SK-N-MC (cell line): ENCODE data around the gene GYPB.
"Not testable (repeated sequence)": the region's sequence is repeated elsewhere in the genome, so short reads cannot be mapped to it uniquely, and the experiment has no call there.

Experiments used
- EZH2 ChIP-seq: fragments of 200-600 bp; sonication (generic); IDR thresholded peaks from one replicate; pipeline ENCODE4 v1.6.1; 2017; ENCODE audit warnings: antibody characterized with exemption
- FOXP2 ChIP-seq: optimal IDR thresholded peaks from 2 replicates; pipeline ENCODE3; 2011; ENCODE audit warnings: mild to moderate bottlenecking, moderate library complexity; ENCODE audit not compliant: insufficient read depth; ENCODE audit errors: extremely low read length, control extremely low read depth
- POLR2AphosphoS5 ChIP-seq: IDR thresholded peaks from 2 replicates; pipeline ENCODE4 v1.6.1; 2012; ENCODE audit warnings: mild to moderate bottlenecking, low read depth, low read length, borderline replicate concordance

DNA sequence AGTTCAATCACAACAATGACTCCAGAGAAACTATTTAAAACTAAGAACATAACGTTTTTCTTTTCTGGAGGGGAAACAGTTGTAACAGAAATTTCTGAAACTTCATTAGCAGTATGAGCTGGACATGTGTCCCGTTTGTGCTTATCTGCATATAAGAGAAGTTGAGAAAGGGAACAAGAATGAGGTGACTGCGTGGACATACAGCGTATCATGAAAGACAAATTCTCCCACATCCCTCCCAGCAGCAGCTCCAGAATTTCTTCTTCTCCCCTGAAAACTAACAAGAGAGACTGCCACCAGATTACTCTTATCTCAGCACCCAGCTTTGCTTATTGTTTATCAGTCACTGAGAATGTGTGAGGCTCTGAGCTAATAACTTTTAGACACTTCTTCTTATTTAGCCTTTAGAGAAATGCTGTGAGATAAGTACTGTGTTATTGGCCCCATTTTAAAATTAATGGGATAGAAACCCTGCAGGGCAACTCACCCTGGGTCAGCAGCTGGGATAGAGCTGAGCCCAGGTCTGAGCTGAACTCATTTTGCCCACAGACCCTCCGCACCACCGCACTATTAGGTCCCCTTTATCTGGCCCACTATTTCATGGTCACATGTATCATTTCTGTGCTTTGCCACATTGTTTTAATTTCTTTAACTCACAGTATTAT, 18.7 kb downstream of the GYPB start:
- not testable (repeated sequence) for TF ChIP-seq POLR2AphosphoS5, EZH2, FOXP2
